Activated T-helper 9 cell treated with anti-CD3 and anti-CD28 coated beads, Interleukin-2, amount 50 U/mL, for 16 hours (primary cell): ENCODE measurements around the gene MAPK4.

Experiments used
- DNase-seq: peaks from one replicate; pipeline ENCODE4 v3.0.0-alpha.2; 2020; ENCODE audit warnings: low read depth

Gene MAPK4

DNA sequence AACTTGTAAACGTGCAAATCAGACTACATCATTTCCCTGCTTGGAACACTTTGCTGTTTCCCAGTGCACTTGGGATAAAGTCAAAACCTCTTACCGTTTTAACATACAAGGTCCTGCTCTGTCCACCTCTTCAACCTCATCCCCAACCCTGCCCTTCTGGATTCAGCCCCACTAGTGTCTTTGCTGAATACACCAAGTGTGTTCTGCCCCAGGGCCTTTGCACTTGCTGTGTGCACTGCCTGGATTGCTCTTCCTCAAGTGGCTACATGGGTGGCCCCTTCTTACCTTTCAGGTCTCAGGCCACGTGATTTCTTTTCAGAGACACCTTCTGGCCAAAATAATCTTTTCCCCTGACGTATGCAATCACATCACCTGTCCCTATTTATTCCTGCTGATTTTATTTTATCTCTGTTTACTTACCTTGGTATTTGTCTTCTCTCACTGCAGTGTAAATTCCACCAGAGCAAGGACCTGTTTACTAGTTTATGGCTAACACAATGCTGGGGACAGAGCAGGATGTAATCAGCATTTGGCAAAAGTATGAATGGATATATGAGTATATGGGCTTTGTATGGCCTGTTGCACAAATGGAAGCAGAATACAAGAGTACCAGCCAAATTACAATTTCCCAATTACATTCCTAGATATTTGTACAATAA, 63.9 kb downstream of the MAPK4 start:
- no peak for DNase-seq

DNA sequence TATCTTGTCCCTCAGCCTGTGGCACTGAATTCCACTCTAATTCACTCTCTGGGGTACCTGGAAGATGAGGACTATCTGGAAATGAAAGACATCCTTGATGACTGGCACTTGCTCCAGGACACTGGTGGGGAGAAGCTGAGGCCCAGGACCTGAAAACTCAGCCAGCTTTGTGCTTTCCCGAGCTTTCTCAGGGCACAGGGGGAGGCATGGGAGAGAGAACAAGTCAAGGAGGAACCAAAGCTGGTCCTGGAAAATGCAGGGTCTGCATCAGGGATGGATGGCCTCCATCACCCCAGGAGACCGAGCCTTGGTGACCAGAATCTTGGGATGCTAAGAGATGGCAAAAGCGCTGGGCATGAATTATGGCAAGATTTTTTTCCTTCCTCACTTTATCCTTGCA, 65.1 kb downstream of the MAPK4 start:
- no peak for DNase-seq

- no peak for DNase-seq
Observed at GRCh38 chr18:50626317-50626716, 66.4 kb downstream of the MAPK4 start.

DNA sequence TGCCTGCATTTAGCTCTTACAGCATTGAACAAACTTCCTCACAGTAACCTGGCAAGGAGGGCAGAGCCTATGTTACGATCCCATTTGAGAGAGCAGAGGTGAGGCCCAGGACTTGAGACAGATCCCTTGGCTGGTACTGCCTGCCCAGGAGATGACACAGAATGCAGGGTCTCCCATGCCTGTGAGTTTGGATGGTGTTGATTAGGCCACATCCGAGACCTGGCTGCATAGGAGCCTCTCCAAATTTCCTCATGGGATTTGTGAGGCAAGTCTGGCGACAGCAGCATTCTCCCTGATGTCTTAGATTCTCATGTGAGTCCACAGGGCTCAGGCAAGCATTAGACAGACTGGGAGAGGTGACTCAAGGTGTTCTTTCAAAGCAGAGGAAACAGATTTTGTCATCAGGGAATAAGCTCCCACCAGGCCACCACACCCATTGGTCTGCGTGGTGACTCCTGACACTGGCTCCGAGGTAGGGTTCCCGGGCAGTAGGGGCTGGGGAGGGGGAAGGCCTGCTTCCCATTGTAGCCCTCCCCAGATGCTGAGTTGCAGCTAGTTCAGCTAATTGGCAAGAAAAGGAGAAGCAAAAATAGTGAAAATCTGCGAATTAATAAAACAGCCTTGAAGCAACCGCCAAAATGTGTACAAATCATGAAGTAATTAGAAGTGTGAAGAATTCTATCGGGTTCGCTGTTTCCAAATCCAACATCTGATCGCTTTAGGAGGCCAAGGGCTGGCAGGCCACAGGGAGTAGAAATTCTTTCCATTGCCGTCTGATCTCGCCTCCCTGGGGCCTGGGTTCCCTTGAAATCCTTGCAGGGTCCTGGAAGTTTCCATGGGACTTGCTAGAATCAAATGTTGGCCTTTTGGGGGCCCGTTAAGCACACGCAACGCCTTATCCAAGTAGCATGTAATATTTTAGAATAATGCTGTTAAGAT, 68.0 kb downstream of the MAPK4 start:
- no peak for DNase-seq

DNA sequence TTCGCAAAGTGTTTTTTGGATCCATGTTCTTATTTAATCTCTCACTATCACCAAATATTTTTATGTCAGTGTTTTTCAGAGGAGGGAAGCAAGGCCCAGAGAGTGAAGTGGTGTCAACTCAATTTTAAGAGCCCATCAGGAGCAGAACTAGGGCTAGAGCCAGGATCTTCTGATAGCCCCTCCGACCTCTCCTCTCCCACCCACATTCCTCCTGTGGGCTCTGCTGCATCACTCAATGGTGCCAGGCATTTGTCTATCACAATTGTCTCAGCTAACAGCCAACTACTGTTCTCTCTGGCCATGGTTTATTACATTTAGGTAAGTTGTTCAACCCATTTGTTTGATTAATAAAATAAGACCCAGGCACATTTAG, 68.6 kb downstream of the MAPK4 start:
- DNase-seq, result no peak

- DNase-seq, result no peak
Observed at GRCh38 chr18:50629148-50629631, 69.3 kb downstream of the MAPK4 start.

- DNase-seq, result no peak
Observed at GRCh38 chr18:50630895-50631294, 71.0 kb downstream of the MAPK4 start.

- no peak for DNase-seq
Observed at GRCh38 chr18:50632895-50633515, 73.1 kb downstream of the MAPK4 start.

DNA sequence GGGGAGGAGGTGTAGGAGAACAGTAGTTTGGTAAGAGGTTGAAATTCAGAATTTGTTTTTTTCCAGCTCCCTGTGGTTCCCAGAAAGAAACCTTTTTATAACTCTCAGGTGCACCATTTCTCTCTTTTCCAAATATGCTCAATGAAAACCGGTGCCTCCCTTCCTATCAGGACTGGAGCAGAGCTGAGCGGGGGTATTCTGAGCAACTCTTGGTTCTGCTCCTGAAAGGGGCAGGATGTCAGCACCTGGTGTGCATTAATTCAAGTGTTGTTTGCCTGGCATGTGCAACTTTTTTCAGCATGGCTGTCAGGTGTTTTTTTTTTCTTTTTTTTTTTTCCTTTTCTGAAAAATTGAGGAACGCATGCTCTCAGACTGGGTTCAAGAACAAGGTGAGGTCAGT, 74.1 kb downstream of the MAPK4 start:
- DNase-seq, result no peak

DNA sequence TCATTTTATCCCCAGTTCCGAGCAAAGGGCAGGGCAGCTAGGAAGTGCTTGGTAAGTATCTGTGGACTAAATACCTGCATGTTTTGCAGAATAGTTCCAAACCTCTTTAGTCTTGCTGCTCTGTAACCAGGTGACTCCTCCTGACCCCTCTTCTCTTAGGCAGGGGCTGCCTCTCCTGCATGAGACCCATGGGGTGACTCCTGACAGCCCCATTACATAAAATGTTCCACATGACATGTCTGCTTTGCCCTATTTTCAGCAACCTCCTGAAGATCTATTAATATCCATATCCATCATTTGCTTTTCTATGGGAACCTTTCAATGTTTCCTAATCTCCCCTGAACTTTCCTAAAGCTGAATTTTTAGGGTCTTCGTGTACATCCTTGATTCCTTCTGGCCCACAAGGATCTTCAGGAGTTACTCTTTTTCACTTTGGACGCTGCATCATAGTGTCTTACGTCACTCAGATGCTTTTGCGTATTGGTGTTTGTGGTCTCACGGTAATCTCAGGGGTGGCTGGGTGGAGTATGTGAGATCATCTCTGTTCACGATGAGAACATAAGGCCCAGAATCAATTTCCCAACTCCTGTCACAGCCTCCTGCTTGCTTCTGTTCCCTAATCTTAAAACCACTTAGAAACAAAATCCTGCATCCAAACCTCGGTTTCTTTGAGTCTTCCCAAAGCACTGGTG, 76.6 kb downstream of the MAPK4 start:
- no peak for DNase-seq

DNA sequence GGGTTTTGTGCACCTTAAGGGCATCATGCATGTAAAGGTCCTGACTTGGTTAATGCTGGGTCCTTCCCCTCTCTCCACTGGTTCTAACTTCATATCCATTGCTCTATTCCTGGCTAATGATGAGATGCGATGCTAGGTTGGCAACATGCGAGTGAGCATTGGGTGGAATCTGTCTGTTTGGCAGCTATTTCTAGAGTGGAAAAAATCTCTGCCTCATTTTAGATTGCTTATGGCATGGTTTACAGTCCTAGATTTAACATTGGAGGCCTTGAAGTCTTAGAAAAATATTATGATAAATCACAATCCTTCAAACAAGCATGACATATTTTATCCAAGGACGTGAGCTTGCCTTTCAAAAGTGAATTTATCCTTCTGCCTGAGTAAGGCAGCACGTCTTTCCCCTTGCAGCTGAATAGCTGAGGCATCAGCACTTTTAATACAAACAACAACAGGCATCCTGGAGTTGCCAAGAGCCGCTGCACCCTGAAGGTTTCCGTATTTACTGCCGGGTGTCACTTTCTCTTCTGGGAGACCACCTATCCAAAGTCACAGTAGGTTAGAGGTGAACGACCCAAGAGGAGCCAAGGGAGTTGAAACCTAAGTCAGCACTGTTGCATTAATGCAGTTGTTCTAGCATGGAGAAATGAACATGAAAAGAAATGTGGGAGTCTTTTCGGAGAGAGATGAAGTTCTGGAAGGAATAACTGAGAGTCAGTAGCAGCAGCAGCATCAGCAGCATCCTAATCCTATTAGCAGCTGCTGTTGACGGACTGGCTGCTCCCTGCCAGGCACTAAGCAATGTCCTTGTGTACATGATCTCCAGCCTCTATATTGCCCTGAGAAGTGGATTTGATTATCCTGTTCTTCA, 78.4 kb downstream of the MAPK4 start:
- DNase-seq, result no peak

GRCh38 chr18:50638884-50639420, 79.1 kb downstream of the MAPK4 start:
- no peak for DNase-seq

- DNase-seq, result no peak
Observed at GRCh38 chr18:50639711-50640110, 79.8 kb downstream of the MAPK4 start.

GRCh38 chr18:50642439-50642838, 82.6 kb downstream of the MAPK4 start:
- DNase-seq, result no peak

DNA sequence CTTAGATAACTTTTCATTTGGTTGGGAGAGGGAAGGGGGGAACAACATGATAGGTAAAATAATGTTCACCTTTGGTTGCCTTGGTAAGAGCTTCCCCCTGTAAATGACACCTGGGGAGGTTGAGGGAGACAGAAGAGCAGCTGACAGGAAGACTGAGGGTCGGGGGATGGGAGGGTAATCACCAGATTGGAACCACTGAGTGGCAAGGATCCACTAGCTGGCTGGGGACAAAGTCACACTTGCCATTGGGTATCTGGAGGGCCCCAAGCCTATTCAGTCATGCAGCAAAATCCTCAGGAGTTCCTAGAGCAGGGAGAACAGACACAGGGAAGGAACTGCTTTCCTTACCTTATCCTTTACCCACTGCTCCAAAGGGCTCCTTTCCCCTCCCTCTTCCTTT, 84.3 kb downstream of the MAPK4 start:
- DNase-seq, result no peak

DNA sequence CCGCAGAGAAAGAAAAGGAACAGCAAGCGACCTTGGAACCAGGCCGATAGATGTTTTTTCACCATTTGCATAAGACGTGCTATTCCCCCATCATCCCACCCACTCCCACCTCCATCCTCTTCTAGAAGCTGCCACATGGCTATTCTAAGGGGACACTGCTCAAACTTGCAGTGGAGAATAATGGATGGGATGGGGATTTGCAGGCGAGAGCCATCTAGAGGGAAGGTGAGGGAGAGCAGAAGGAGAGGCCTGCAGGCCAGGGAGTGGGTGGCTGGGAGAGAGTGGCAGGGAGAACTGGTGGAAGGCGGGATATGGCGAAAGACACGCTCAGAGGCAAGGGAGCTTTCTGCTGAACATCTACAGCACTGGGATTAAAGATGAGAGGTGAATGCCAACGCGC, 84.9 kb downstream of the MAPK4 start:
- DNase-seq, result no peak

- DNase-seq, result no peak
Observed at GRCh38 chr18:50647237-50647636, 87.3 kb downstream of the MAPK4 start.

GRCh38 chr18:50647792-50648191, 87.9 kb downstream of the MAPK4 start:
- no peak for DNase-seq

GRCh38 chr18:50649821-50650220, 89.9 kb downstream of the MAPK4 start:
- DNase-seq, result no peak

DNA sequence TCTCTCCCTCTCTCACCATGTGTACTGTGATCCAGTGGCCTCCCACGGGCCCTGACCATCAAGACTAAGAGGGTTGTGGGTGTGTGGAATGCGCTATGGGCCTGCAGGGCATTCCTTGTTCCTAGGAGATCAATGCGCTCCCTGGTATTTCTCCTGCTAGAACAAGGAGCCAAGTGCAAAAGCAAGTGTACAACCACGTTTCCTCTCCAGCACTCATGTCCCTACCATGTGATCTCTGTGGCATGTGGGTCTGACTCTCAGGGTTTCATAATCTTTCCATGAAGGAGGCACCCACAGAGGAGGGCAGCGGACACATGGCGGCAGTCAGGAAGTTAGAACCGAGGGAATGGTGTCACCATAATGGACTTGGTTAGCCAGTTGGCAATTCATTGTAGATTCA, 91.4 kb downstream of the MAPK4 start:
- no peak for DNase-seq
